PFSK-1 (cell line): ENCODE results near the gene SAE1.

Experiments used
- FOXP2 ChIP-seq: optimal IDR thresholded peaks from 2 replicates; pipeline ENCODE3; 2011; ENCODE audit warnings: borderline replicate concordance, control low read depth, inconsistent platforms; ENCODE audit not compliant: insufficient read depth; ENCODE audit errors: extremely low read length, extremely low read depth
- POLR2AphosphoS5 ChIP-seq: IDR thresholded peaks from 2 replicates; pipeline ENCODE4 v1.6.1; 2012; ENCODE audit warnings: low read depth, mild to moderate bottlenecking, control low read depth, low read length, moderate library complexity
- SIN3A ChIP-seq: IDR thresholded peaks from 2 replicates; pipeline ENCODE4 v1.6.1; 2012; ENCODE audit warnings: mild to moderate bottlenecking, low read length, moderate library complexity, borderline replicate concordance; ENCODE audit not compliant: insufficient read depth
- TAF1 ChIP-seq: IDR thresholded peaks from 2 replicates; pipeline ENCODE4 v1.6.1; 2012; ENCODE audit warnings: low read length, control low read depth, borderline replicate concordance; ENCODE audit not compliant: insufficient read depth
- TF ChIP-seq, protein P1 (sequence below), 2 experiments: IDR thresholded peaks; 2 replicates each; pipeline versions ENCODE4 v1.6.1 to v1.8.0; 2011 to 2012; ENCODE audit warnings: low read depth in 2 of 2, low read length in 2 of 2, control low read depth in 1 of 2, inconsistent platforms in 1 of 2, mild to moderate bottlenecking in 1 of 2, moderate library complexity in 1 of 2; ENCODE audit not compliant: insufficient read depth in 1 of 2

The SAE1 gene

DNA sequence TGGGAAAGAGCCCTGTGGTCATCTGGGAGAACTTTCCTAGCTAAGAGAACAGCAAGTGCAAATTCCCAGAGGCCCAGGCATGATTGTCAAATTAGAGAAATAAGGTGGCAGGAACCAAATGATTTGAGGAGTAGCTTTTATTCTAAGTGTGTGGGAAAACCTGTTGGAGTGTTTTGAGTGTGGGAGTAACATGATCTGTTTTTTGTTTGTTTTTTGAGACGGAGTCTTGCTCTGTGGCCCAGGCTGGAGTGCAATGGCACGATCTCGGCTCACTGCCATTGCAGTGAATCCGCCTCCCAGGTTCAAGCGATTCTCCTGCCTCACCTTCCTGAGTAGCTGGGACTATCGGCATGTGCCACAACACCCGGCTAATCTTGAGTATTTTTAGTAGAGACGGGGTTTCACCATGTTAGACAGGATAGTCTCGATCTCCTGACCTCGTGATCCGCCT is 2.4 kb downstream of the SAE1 start:
- TF ChIP-seq TAF1, result no peak
- TF ChIP-seq, protein P1, sequence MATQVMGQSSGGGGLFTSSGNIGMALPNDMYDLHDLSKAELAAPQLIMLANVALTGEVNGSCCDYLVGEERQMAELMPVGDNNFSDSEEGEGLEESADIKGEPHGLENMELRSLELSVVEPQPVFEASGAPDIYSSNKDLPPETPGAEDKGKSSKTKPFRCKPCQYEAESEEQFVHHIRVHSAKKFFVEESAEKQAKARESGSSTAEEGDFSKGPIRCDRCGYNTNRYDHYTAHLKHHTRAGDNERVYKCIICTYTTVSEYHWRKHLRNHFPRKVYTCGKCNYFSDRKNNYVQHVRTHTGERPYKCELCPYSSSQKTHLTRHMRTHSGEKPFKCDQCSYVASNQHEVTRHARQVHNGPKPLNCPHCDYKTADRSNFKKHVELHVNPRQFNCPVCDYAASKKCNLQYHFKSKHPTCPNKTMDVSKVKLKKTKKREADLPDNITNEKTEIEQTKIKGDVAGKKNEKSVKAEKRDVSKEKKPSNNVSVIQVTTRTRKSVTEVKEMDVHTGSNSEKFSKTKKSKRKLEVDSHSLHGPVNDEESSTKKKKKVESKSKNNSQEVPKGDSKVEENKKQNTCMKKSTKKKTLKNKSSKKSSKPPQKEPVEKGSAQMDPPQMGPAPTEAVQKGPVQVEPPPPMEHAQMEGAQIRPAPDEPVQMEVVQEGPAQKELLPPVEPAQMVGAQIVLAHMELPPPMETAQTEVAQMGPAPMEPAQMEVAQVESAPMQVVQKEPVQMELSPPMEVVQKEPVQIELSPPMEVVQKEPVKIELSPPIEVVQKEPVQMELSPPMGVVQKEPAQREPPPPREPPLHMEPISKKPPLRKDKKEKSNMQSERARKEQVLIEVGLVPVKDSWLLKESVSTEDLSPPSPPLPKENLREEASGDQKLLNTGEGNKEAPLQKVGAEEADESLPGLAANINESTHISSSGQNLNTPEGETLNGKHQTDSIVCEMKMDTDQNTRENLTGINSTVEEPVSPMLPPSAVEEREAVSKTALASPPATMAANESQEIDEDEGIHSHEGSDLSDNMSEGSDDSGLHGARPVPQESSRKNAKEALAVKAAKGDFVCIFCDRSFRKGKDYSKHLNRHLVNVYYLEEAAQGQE (IDR thresholded peaks at IDR 0.05; ENCODE audit: insufficient read depth in 1 of 2, low read depth in 2 of 2, low read length in 2 of 2), result no peak
- no peak for TF ChIP-seq POLR2AphosphoS5
- TF ChIP-seq SIN3A, result no peak
- no peak for TF ChIP-seq FOXP2

DNA sequence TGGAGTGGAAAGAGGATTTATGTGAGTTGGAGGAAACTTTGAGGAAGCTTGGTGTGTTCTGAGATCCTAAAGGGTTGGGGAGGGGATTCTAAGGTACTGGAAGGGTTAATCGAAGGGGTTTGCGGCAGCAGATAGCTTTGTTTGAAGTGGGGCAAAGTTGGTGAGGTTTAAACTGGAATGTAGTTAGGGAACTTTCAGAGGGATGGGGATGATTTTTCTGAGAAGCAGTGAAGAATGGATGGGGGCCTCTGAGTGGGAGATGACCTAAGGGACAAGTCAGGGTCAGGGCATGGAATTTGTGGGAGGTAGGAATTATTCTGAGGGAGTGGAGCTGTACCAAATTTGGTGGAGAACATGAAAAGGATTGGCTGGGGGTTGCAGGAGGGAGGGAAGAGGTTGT is 3.9 kb downstream of the SAE1 start:
- no peak for TF ChIP-seq TAF1
- TF ChIP-seq, protein P1 (IDR thresholded peaks at IDR 0.05; ENCODE audit: insufficient read depth in 1 of 2, low read depth in 2 of 2, low read length in 2 of 2), result no peak
- TF ChIP-seq SIN3A, result no peak
- no peak for TF ChIP-seq POLR2AphosphoS5
- TF ChIP-seq FOXP2, result no peak

DNA sequence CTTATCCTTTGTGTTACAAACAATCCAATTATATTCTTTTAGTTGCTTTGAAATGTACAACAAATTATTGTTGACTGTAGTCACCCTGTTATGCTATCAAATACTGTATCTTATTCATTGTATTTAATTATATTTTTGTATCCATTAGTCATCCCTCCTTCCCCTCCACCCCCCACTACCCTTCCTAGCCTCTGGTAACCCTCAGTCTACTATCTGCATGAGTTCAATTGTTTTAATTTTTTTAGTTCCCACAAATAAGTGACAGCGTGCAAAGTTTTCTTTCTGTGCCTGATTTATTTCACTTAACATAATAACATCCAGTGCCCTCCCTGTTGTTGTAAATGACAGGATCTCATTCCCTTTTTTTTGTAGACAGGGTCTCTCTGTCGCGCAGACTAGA is 4.5 kb downstream of the SAE1 start:
- TF ChIP-seq TAF1, result no peak
- TF ChIP-seq POLR2AphosphoS5, result no peak
- TF ChIP-seq FOXP2, result no peak
- no peak for TF ChIP-seq SIN3A
- TF ChIP-seq, protein P1 (IDR thresholded peaks at IDR 0.05; ENCODE audit: insufficient read depth in 1 of 2, low read depth in 2 of 2, low read length in 2 of 2), result no peak

DNA sequence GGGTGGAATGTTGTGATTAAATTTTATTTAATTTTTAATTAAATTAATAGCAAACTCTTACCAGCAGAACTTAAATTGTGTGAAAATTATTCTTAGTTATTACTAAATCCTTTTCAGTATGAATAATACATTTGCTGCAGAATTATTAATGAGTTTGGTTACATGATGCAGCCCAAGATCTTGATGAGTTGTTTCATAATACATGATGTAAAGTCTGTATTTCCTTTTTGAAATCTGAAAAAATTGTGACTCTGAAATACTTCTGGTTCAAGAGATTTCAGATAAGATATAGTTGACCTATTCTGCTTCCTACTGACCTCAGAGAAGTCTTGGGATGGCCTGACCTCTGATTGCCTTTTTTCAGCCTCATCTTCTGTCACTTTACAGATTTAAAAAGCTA is 11.1 kb downstream of the SAE1 start:
- no peak for TF ChIP-seq FOXP2
- no peak for TF ChIP-seq SIN3A
- TF ChIP-seq TAF1, result no peak
- TF ChIP-seq POLR2AphosphoS5, result no peak
- TF ChIP-seq, protein P1 (IDR thresholded peaks at IDR 0.05; ENCODE audit: insufficient read depth in 1 of 2, low read depth in 2 of 2, low read length in 2 of 2), result no peak

DNA sequence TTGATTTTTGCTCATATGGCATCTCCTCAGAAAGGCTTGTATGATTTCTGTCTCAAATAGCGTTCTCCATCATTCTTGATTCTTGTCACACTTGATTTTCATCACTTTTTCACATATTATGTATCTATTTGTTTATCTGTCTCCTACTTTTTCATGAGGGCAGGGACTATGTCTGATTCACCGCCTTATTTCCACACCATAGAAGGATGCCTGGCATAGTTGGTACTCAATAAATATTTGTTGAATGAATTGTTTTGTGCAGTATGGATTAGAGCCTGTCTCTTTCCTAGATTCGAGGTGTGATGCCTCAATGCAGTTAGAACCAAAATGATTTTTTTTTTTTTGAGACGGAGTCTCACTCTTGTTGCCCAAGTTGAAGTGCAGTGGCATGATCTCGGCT is 12.1 kb downstream of the SAE1 start:
- TF ChIP-seq SIN3A, result no peak
- TF ChIP-seq FOXP2, result no peak
- TF ChIP-seq, protein P1 (IDR thresholded peaks at IDR 0.05; ENCODE audit: insufficient read depth in 1 of 2, low read depth in 2 of 2, low read length in 2 of 2), result no peak
- no peak for TF ChIP-seq TAF1
- no peak for TF ChIP-seq POLR2AphosphoS5
